Rectal smooth muscle tissue (tissue), 1 donor: Measurements from ENCODE around the gene TMEM242.

Experiments used
- H3K27ac ChIP-seq: one replicate; pipeline ENCODE4 v1.7.0; 2013; ENCODE audit warnings: low read depth, low read length, inconsistent platforms
- H3K27me3 ChIP-seq: one replicate; pipeline ENCODE4 v1.7.0; 2013; ENCODE audit warnings: low read length; ENCODE audit not compliant: control insufficient read depth, insufficient read depth
- H3K36me3 ChIP-seq: one replicate; pipeline ENCODE4 v1.7.0; 2013; ENCODE audit warnings: low read length; ENCODE audit not compliant: control insufficient read depth, insufficient read depth
- H3K4me1 ChIP-seq: one replicate; pipeline ENCODE4 v1.7.0; 2013; ENCODE audit warnings: low read length; ENCODE audit not compliant: control insufficient read depth, insufficient read depth
- H3K4me3 ChIP-seq: one replicate; pipeline ENCODE4 v1.7.0; 2013; ENCODE audit warnings: low read length
- H3K9ac ChIP-seq: one replicate; pipeline ENCODE4 v1.7.0; 2013; ENCODE audit warnings: low read length

The TMEM242 gene

DNA sequence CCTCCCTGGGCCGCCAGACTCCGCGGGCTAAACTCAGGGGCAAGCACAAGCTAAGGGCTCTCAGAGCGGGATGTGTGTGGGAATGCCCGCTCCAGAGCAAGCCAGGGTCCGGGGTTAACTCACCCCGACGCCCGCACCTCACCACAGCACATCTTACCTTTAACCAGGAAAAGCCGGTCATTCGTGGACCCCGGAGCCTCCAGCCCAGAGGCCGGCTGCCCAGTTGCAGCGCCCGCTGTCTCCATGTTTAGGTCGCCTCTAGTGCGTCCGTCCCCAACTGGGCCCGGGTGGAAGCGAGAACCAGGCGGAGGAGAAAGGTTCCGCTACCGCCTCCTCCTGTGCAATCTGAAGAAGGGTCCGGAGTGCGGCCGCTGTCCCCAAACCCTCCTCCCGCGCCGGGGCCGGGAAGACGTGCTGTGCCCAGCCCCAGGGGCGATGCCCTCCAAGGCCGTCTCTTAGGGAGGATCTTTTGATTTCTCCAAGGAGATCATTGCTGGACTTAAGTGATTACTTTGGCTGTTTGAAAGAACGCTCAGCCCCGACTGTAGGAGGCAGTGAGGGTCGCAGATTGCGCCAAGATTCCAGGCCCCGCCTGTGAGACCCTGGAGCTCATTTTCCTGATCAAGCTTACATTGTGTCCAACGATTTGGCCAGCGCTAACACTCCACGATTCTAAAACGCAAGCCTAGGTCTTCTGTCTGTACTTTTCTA lies at the start of gene TMEM242:
TMEM242 (minus strand) TSS at position 265 of the 711 bp plus-strand sequence; CDS start at position 245, 20 bp downstream.
- Histone ChIP-seq H3K27ac (peak within 1 kb of the TSS; percentile 90), H3K4me1 (no peaks in the 10 kb centered on the region), H3K9ac (peak within 1 kb of the TSS; percentile 85), H3K4me3 (peak within 1 kb of the TSS; percentile 90), H3K27me3 (no peaks in the 10 kb centered on the region), H3K36me3 (peaks cover 9% of the 10 kb centered on the region)

DNA sequence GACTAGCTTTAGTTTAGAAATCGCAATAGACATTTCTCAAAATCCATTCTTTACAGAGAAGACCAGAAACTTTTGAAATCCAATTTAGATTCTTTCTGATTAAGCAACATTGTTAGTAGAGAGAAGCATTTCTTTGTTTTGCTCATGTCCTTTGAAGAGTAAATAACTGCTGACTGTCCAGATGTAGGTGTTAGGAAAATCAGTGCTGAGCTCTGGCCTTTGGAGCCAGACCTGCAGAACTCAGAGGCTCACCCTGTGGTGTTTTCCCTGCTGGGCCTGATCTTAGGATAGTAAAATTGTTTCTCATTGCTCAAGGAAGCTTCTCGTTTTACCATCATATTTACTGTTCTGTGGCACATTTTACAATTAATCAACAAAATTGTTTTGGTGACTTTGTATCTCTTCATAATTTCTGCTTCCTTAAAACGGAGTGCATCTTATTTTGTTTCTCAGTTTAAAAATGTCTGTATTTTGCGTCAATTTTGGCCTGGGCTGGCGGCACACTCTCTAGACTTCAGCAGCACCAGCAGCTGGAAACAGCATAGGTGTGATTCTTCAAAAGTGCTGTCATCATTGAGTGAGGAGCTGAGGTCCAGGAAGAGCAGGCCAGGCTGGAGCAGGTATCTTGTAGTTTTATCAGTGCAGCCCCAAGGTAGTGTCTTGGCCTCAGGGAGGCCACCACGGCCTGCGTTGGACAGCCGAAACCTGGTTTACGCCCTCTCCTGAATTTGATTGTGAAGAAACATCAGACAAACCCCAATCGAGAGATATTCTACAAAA lies 49.4 kb upstream of the TMEM242 start:
- Histone ChIP-seq H3K36me3 (no peaks in the 10 kb centered on the region), H3K27me3 (no peaks in the 10 kb centered on the region), H3K9ac (no peak overlapping the region), H3K27ac (no peak overlapping the region), H3K4me3 (no peak overlapping the region), H3K4me1 (no peaks in the 10 kb centered on the region)

DNA sequence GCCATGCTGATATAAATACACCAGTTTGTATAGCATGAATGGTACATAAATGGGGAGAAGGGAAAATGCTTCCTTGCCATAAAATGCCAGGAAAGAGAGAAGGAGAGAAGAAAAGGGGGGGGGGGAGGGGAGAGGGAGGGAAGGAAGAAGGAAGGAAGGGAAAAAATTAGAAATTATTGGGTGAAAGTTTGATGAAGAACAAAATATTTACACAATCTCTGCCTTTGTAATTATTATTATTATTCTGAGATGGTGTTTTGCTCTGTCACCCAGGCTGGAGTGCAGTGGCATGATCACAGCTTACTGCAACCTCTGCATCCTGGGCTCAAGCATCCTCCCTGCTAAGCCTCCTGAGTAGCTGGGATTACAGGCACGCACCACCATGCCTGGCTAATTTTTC lies 47.4 kb upstream of the TMEM242 start:
- Histone ChIP-seq H3K9ac (no peak overlapping the region), H3K4me3 (no peak overlapping the region), H3K27ac (no peak overlapping the region), H3K4me1 (no peaks in the 10 kb centered on the region), H3K27me3 (no peaks in the 10 kb centered on the region), H3K36me3 (no peaks in the 10 kb centered on the region)

DNA sequence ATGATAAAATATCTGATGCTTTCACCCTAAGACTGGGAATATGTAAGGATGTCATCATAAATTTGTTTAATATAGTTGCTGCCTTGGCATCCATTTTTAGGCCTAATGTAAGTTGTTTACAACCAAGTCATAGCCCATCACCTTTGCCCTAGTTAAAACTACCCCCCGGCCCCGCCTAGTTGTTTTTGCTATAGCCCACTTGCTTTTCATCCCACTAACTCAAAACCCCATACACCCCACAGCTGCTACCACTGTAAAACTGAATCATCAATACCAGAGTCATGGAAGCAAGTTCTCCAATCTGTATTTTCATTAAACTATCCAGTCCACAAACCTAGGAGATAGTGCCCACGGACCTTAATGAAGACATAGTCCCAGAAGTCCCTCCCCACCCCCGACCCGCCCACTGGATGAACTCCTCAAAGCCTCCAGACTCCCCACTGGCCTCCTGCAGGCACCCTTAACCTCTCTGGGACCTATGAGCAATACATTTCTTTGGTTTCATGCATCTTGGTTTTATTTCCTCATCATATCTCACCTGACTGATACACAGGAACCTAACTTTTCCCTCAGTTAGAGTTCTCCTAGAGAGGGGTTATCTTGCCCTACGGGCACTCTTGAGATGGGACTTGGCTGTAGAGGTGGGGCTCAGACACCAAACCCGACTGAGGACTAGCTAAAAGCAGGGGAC lies 45.2 kb upstream of the TMEM242 start:
- no peak overlapping the region for H3K4me3 ChIP-seq
- no peaks in the 10 kb centered on the region for H3K4me1 ChIP-seq
- no peak overlapping the region for H3K9ac ChIP-seq

DNA sequence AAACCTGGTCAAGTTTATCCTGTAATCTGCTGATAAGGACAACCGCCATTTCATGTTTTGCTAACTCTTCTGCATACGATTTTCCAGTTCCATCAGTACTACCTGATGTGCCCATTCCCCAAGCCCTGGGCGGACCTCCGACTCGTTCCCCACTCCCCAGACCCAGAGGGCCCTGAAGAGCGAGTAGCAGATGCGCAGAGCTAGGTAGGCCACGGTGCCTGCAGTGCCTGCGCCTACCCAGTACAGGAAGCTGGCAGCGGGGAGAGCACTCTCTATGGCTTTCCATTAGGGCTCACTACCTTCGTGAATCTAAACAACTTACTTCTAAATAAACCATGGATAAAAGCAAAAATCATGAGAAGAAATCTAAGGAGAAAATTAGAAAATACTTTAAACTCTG lies 43.3 kb upstream of the TMEM242 start:
- Histone ChIP-seq H3K4me3 (no peak overlapping the region), H3K27me3 (no peaks in the 10 kb centered on the region), H3K27ac (no peak overlapping the region), H3K36me3 (no peaks in the 10 kb centered on the region), H3K9ac (no peak overlapping the region), H3K4me1 (no peaks in the 10 kb centered on the region)

More for the DNA sequence above, 45.2 kb upstream of the TMEM242 start:
- H3K27ac ChIP-seq = no peak overlapping the region
- no peaks in the 10 kb centered on the region for H3K36me3 ChIP-seq
- H3K27me3 ChIP-seq = no peaks in the 10 kb centered on the region

DNA sequence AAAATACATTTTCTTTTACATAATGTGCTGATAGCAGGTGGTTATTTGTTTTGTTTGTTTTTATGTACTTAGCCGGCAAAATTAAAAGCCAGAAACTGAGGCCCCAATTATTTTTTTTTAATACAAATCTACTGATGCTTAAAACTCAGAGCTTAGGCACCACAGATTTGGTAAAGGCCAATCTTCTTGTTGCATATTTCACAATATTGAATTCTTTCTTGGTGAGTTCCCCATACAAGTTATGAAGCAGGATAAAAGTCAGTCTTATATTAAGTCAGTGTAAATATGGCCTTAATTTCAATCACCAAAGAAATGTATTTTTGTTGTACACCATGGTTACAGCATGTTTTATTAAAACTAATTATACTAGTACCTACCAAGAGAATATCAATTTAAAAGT lies 41.4 kb upstream of the TMEM242 start:
- no peak overlapping the region for H3K4me3 ChIP-seq
- no peak overlapping the region for H3K27ac ChIP-seq
- no peaks in the 10 kb centered on the region for H3K4me1 ChIP-seq
- no peaks in the 10 kb centered on the region for H3K27me3 ChIP-seq
- no peak overlapping the region for H3K9ac ChIP-seq
- H3K36me3 ChIP-seq = no peaks in the 10 kb centered on the region

DNA sequence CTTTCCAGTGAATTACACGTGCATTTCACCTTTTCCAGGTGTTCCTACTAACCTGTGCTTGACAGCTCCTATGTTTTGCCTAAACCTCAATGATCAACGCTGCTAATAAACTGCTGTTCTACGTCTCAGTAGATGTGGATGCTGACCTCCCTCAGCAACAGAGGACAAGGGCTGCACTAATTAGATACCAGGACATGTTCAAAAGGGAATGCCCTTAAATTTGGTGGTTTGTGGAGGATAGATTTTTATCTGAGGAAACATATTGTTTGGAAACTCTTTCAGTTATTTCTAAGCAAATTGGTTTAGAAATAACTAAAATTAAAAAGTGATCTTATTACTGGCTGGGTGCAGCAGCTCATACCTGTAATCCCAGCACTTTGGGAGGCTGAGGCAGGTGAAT lies 38.6 kb upstream of the TMEM242 start:
- H3K9ac ChIP-seq = no peak overlapping the region
- H3K27me3 ChIP-seq = no peaks in the 10 kb centered on the region
- H3K4me3 ChIP-seq = no peak overlapping the region
- H3K36me3 ChIP-seq = no peaks in the 10 kb centered on the region
- no peaks in the 10 kb centered on the region for H3K4me1 ChIP-seq
- no peak overlapping the region for H3K27ac ChIP-seq

DNA sequence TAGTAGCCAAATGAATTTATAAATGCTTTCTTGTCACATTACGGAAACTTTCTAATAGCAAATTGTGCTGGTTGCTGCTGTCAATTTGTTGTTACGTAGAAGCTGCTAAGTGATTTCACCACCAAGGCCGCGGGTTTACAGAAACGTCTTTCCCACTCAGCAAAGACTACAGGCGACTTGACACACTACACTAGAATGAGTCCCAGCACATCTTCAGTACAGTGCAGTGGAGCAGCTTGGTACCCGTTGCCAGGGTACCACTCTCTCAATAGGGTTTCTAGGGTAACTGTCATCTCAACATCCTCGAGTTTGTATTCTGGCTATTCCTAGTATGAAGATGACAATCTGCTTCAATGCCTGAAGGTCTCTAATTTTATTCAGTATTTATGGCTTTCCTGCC lies 35.0 kb upstream of the TMEM242 start:
- H3K36me3 ChIP-seq = no peaks in the 10 kb centered on the region
- no peaks in the 10 kb centered on the region for H3K27me3 ChIP-seq
- no peak overlapping the region for H3K9ac ChIP-seq
- H3K4me1 ChIP-seq = no peaks in the 10 kb centered on the region
- no peak overlapping the region for H3K4me3 ChIP-seq
- H3K27ac ChIP-seq = no peak overlapping the region

DNA sequence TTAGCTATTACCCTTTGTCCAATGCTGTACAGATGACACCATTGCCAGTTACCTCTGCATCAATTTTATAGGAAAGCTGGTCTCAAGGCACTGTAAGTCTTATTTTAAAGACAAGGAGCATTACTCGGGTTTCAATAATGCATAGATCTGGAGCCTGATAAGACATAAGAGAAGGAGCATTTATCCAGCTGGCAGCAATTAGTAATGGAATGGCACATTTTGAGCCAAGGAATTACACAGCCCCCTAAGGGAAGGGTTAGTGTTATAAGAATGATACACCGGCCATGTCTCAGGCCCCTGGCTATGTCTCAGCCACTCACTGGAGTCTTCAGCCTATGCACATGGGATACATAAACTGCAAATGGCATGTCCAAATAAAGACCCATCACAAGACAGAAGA lies 23.1 kb upstream of the TMEM242 start:
- Histone ChIP-seq H3K27ac (no peak overlapping the region), H3K36me3 (no peaks in the 10 kb centered on the region), H3K4me3 (no peak overlapping the region)

DNA sequence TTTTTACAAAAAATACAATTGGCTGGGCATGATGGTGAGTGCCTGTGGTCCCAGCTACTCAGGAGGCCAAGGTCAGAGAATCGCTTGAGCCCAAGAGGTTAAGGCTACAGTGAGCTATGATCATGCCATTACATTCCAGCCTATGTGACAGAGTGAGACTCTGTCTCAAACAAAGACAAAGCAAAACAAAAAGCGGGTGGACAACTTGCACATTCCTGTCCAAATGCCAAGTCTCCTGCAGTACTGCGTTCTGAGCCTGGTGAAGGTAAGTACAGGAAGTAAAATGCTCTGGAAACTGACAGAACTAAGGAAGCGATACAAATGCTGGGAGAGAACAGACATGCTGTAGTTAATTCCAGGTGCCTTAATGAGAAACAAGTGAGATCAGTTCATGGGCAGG lies 20.4 kb upstream of the TMEM242 start:
- Histone ChIP-seq H3K27me3 (peaks cover 2% of the 10 kb centered on the region), H3K9ac (no peak overlapping the region), H3K36me3 (no peaks in the 10 kb centered on the region), H3K4me3 (no peak overlapping the region), H3K27ac (no peak overlapping the region), H3K4me1 (no peaks in the 10 kb centered on the region)

More for the DNA sequence above, 23.1 kb upstream of the TMEM242 start:
- H3K27me3 ChIP-seq = no peaks in the 10 kb centered on the region
- H3K9ac ChIP-seq = no peak overlapping the region
- no peaks in the 10 kb centered on the region for H3K4me1 ChIP-seq

DNA sequence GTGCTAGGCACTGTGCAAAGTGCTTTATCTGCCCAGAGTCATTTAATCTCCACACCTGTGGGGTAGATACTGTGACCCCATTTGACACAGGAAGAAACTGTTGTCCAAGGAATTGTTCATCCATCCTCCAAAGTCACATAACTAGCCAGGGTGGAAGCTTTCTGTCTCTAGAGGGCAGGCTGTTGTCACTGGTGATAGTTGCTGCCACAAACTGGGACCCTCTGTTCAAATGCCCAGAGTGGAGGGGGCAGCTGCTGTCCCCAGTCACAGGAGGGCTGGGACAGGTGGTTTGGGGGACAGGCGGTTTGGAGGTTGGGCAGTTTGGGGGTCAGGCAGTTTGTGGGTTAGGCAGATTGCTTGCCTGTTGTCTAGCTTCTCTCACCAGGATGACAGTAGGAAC lies 16.1 kb upstream of the TMEM242 start:
- no peak overlapping the region for H3K9ac ChIP-seq
- peaks cover 2% of the 10 kb centered on the region for H3K27me3 ChIP-seq
- H3K4me3 ChIP-seq = no peak overlapping the region

DNA sequence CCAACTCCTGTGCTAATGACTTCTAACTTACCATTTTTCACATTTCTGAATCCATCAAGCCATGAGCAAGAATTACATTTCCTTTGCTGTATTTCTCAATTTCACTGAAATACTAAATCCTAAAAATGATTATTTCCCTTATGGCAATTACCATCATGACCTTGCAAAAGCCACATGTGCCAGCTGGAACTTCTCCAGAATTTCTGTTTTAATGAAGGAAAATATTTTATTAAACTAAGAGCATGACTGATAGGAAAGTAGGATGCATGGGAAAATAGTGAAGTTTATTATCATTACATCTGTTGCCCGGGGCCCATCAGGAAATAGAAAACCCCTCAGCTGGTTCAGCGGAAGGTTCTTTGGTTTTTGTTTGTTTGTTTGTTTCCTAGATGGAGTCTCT lies 14.4 kb upstream of the TMEM242 start:
- Histone ChIP-seq H3K4me3 (no peak overlapping the region), H3K9ac (no peak overlapping the region), H3K27me3 (peaks cover 5% of the 10 kb centered on the region), H3K27ac (no peak overlapping the region), H3K4me1 (no peaks in the 10 kb centered on the region), H3K36me3 (no peaks in the 10 kb centered on the region)

More for the DNA sequence above, 16.1 kb upstream of the TMEM242 start:
- no peaks in the 10 kb centered on the region for H3K4me1 ChIP-seq
- H3K27ac ChIP-seq = no peak overlapping the region
- H3K36me3 ChIP-seq = no peaks in the 10 kb centered on the region
